ENCODE data around the gene NMT1. TPM values are rescaled to one million over a fixed set of nuclear protein-coding genes. Genes with fewer than 3 reads are reported as not detected.

NMT1 gene
- total RNA-seq (ENCODE audit: low replicate concordance), result 77.6 and 296 TPM in 2 replicates

GRCh38 chr17:45060797-45061605 lies at the start of gene NMT1:
Gene NMT1 (plus strand): TSS chr17:45061317. CDS start chr17:45061330, 13 bp downstream.
- no peak for TF ChIP-seq CTCF (IDR thresholded peaks at IDR 0.05; ENCODE audit: insufficient read depth, low read length)
- DNase-seq (ENCODE audit: low read depth), result peak; percentile 100
- H3K4me3 ChIP-seq (ENCODE audit: low read depth, low read length), result peak within 1 kb of the TSS; percentile 94

- H3K4me3 ChIP-seq (ENCODE audit: low read depth, low read length), result no peak overlapping the region
- TF ChIP-seq CTCF (IDR thresholded peaks at IDR 0.05; ENCODE audit: insufficient read depth, low read length), result no peak
- DNase-seq (ENCODE audit: low read depth), result no peak
Observed at GRCh38 chr17:45011767-45012166, 49.4 kb upstream of the NMT1 start.

GRCh38 chr17:45013021-45013997 lies 47.8 kb upstream of the NMT1 start:
- DNase-seq (ENCODE audit: low read depth), result peak; percentile 38
- no peak overlapping the region for H3K4me3 ChIP-seq (ENCODE audit: low read depth, low read length)
- TF ChIP-seq CTCF (IDR thresholded peaks at IDR 0.05; ENCODE audit: insufficient read depth, low read length), result no peak

GRCh38 chr17:45016237-45016636 lies 44.9 kb upstream of the NMT1 start:
- TF ChIP-seq CTCF (IDR thresholded peaks at IDR 0.05; ENCODE audit: insufficient read depth, low read length), result no peak
- H3K4me3 ChIP-seq (ENCODE audit: low read depth, low read length), result no peak overlapping the region
- no peak for DNase-seq (ENCODE audit: low read depth)

GRCh38 chr17:45016823-45017222 lies 44.3 kb upstream of the NMT1 start:
- TF ChIP-seq CTCF (IDR thresholded peaks at IDR 0.05; ENCODE audit: insufficient read depth, low read length), result peak; percentile 41
- DNase-seq (ENCODE audit: low read depth), result no peak
- no peak overlapping the region for H3K4me3 ChIP-seq (ENCODE audit: low read depth, low read length)

- TF ChIP-seq CTCF (IDR thresholded peaks at IDR 0.05; ENCODE audit: insufficient read depth, low read length), result no peak
- DNase-seq (ENCODE audit: low read depth), result no peak
- peak overlapping the region; percentile 61 for H3K4me3 ChIP-seq (ENCODE audit: low read depth, low read length)
Observed at GRCh38 chr17:45018514-45018847, 42.6 kb upstream of the NMT1 start.
